Trophoblast cell (in vitro differentiated cells and primary cell): ENCODE data around the gene DOCK11. TPM values are rescaled to one million over a fixed set of nuclear protein-coding genes. Genes with fewer than 3 reads are reported as not detected.
A peak's percentile ranks its signal among the peaks of the same experiment; 100 is the strongest.

Source experiments
- DNase-seq, 2 donors: peaks; one replicate each; pipeline ENCODE4 v3.0.0-alpha.2; 2016
- H2AFZ ChIP-seq: 2 replicates; pipeline ENCODE4 v1.6.1; 2013; ENCODE audit warnings: low read length, moderate library complexity, mild to moderate bottlenecking; ENCODE audit not compliant: insufficient read depth, poor library complexity
- H2AK5ac ChIP-seq: 2 replicates; pipeline ENCODE4 v1.6.1; 2013; ENCODE audit warnings: mild to moderate bottlenecking, low read length
- H2BK120ac ChIP-seq: 2 replicates; pipeline ENCODE4 v1.6.1; 2013; ENCODE audit warnings: low read length, mild to moderate bottlenecking, moderate library complexity; ENCODE audit not compliant: insufficient read depth, poor library complexity
- H2BK12ac ChIP-seq: 2 replicates; pipeline ENCODE4 v1.6.1; 2013; ENCODE audit warnings: mild to moderate bottlenecking, low read length, moderate library complexity
- H2BK5ac ChIP-seq: 2 replicates; pipeline ENCODE4 v1.6.1; 2013; ENCODE audit warnings: low read length, low read depth, moderate library complexity, mild to moderate bottlenecking; ENCODE audit not compliant: poor library complexity
- H3K14ac ChIP-seq: 2 replicates; pipeline ENCODE4 v1.6.1; 2013; ENCODE audit warnings: mild to moderate bottlenecking, low read length
- H3K18ac ChIP-seq: 2 replicates; pipeline ENCODE4 v1.6.1; 2013; ENCODE audit warnings: mild to moderate bottlenecking, low read length
- H3K23ac ChIP-seq: 2 replicates; pipeline ENCODE4 v1.6.1; 2013; ENCODE audit warnings: low read length
- H3K27ac ChIP-seq: 2 replicates; pipeline ENCODE4 v1.5.1; 2013; ENCODE audit warnings: low read depth, mild to moderate bottlenecking, inconsistent platforms, low read length, moderate library complexity
- H3K27me3 ChIP-seq: 2 replicates; pipeline ENCODE4 v1.6.1; 2013; ENCODE audit warnings: inconsistent platforms, mild to moderate bottlenecking, low read length, moderate library complexity; ENCODE audit not compliant: insufficient read depth
- H3K36me3 ChIP-seq, 2 experiments: 1 replicate in 1 of 2; 2 replicates in 1 of 2; pipeline ENCODE4 v1.6.1; 2013; ENCODE audit warnings: low read length in 2 of 2, mild to moderate bottlenecking in 2 of 2, moderate library complexity in 1 of 2; ENCODE audit not compliant: insufficient read depth in 2 of 2, control insufficient read depth in 1 of 2
- H3K4ac ChIP-seq: 2 replicates; pipeline ENCODE4 v1.6.1; 2013; ENCODE audit warnings: low read depth, mild to moderate bottlenecking, low read length, moderate library complexity
- H3K4me1 ChIP-seq, 2 experiments: 1 replicate in 1 of 2; 2 replicates in 1 of 2; pipeline ENCODE4 v1.6.1; 2013; ENCODE audit warnings: low read length in 2 of 2, mild to moderate bottlenecking in 2 of 2, moderate library complexity in 1 of 2; ENCODE audit not compliant: insufficient read depth in 2 of 2, control insufficient read depth in 1 of 2
- H3K4me2 ChIP-seq: 2 replicates; pipeline ENCODE4 v1.6.1; 2013; ENCODE audit warnings: inconsistent platforms, mild to moderate bottlenecking, low read length, moderate library complexity
- H3K4me3 ChIP-seq: 2 replicates; pipeline ENCODE4 v1.5.1; 2013; ENCODE audit warnings: mild to moderate bottlenecking, low read depth, low read length, inconsistent platforms
- H3K79me1 ChIP-seq: one replicate; pipeline ENCODE4 v1.6.1; 2013; ENCODE audit warnings: low read length
- H3K79me2 ChIP-seq: 2 replicates; pipeline ENCODE4 v1.6.1; 2013; ENCODE audit warnings: low read length, mild to moderate bottlenecking; ENCODE audit not compliant: control insufficient read depth, insufficient read depth, poor library complexity
- H3K9ac ChIP-seq: 2 replicates; pipeline ENCODE4 v1.6.1; 2013; ENCODE audit warnings: mild to moderate bottlenecking, low read length
- H3K9me3 ChIP-seq: 2 replicates; pipeline ENCODE4 v1.6.1; 2013; ENCODE audit warnings: low read depth, mild to moderate bottlenecking, control low read depth, inconsistent platforms, low read length; ENCODE audit not compliant: insufficient read depth
- H4K12ac ChIP-seq: 2 replicates; pipeline ENCODE4 v1.6.1; 2013; ENCODE audit warnings: low read depth, mild to moderate bottlenecking, low read length, moderate library complexity
- H4K8ac ChIP-seq: 2 replicates; pipeline ENCODE4 v1.6.1; 2013; ENCODE audit warnings: low read depth, mild to moderate bottlenecking, low read length, moderate library complexity
- H4K91ac ChIP-seq: one replicate; pipeline ENCODE4 v1.6.1; 2013; ENCODE audit warnings: low read depth, mild to moderate bottlenecking, low read length, moderate library complexity
- WGBS: extraction: QIAGEN DNeasy Blood & Tissue Kit; methylation state at CpG from one replicate; pipeline ENCODE4 v1.1.7; 2013; ENCODE audit warnings: missing lambda C conversion rate; ENCODE audit not compliant: insufficient read length, insufficient coverage; ENCODE audit errors: extremely low coverage; 5-methylcytosine and 5-hydroxymethylcytosine counted together
- polyA plus RNA-seq: library from polyadenylated mRNA; stranded (reverse); fragments of 200-250 nt; gene quantifications from 2 replicates; pipeline ENCODE4 v1.2.3, GENCODE V29; 2013

The DOCK11 gene
- polyA plus RNA-seq = 3.1 TPM in 2 replicates

- H3K79me1 ChIP-seq = no peaks in the 10 kb centered on the region
- peak within 1 kb of the TSS; percentile 81 for H3K4me3 ChIP-seq
- no peak within 1 kb of the TSS for H3K23ac ChIP-seq
- H4K91ac ChIP-seq = peak within 1 kb of the TSS; percentile 19
- peaks cover 0 to 6% of the 10 kb centered on the region in 2 experiments for H3K4me1 ChIP-seq
- peak; percentile 60 to 67 for DNase-seq
- peak within 1 kb of the TSS; percentile 52 for H2AFZ ChIP-seq
- H3K27me3 ChIP-seq = peaks cover 6% of the 10 kb centered on the region
- no peak within 1 kb of the TSS for H2BK120ac ChIP-seq
- H4K8ac ChIP-seq = peak within 1 kb of the TSS; percentile 56
- no peak within 1 kb of the TSS for H2AK5ac ChIP-seq
- H2BK5ac ChIP-seq = no peak within 1 kb of the TSS
- peak within 1 kb of the TSS; percentile 47 for H4K12ac ChIP-seq
- H2BK12ac ChIP-seq = no peak within 1 kb of the TSS
- WGBS = no CpG with 5 or more reads among the region's 64 CpGs
- H3K4me2 ChIP-seq = peak within 1 kb of the TSS; percentile 85
- H3K27ac ChIP-seq = no peak within 1 kb of the TSS
- no peaks in the 10 kb centered on the region for H3K36me3 ChIP-seq
- peak within 1 kb of the TSS; percentile 40 for H3K9ac ChIP-seq
- no peak within 1 kb of the TSS for H3K4ac ChIP-seq
- H3K79me2 ChIP-seq = no peaks in the 10 kb centered on the region
- no peaks in the 10 kb centered on the region for H3K9me3 ChIP-seq
- peak within 1 kb of the TSS; percentile 40 for H3K18ac ChIP-seq
- no peak within 1 kb of the TSS for H3K14ac ChIP-seq
These were observed at the start of gene DOCK11 for GRCh38 chrX:118495061-118495921. Gene DOCK11, plus strand, starts transcription at chrX:118495815. Its CDS starts 157 bp downstream, at chrX:118495972.

DNA sequence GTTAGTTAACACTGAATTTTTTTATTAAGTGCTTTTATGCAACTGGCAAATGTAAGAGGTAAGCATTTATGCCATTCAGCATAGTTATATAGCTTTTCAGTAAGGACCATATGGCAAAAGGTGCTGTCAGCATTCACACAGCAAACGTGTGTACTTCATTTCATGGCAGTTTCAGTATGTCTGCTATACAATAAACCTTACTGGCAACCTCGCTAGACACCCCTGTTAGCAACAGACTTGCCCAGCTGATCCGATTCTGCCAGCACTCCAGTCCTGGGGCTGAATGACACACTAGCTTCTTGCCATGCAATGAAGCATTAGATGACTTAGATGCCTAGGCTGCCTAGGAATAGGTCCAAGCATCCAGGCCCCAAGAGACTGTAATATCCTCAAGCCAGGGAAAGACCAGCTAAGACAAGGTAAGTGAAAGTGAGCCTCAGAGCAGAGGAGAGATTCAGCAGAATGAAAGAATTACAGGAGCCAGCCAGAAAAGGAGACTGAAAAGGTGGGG is 47.3 kb upstream of the DOCK11 start:
- Histone ChIP-seq H3K14ac (no peak overlapping the region), H3K9me3 (no peaks in the 10 kb centered on the region), H3K23ac (no peak overlapping the region), H2BK5ac (no peak overlapping the region), H3K4me1 (no peaks in the 10 kb centered on the region), H3K79me2 (no peaks in the 10 kb centered on the region), H3K4ac (no peak overlapping the region), H4K12ac (no peak overlapping the region), H3K9ac (no peak overlapping the region), H3K4me3 (no peak overlapping the region), H2AK5ac (no peak overlapping the region), H3K36me3 (peaks cover 4% of the 10 kb centered on the region in 2 experiments), H4K91ac (no peak overlapping the region), H3K27ac (no peak overlapping the region), H2BK120ac (no peak overlapping the region), H3K4me2 (no peak overlapping the region), H3K27me3 (no peaks in the 10 kb centered on the region), H2AFZ (no peak overlapping the region), H4K8ac (no peak overlapping the region), H3K79me1 (no peaks in the 10 kb centered on the region), H2BK12ac (no peak overlapping the region), H3K18ac (no peak overlapping the region)
- WGBS = no CpG with 5 or more reads among the region's 3 CpGs
- no peak for DNase-seq

GRCh38 chrX:118455013-118455412 is 40.6 kb upstream of the DOCK11 start:
- no peaks in the 10 kb centered on the region for H3K4me1 ChIP-seq

DNA sequence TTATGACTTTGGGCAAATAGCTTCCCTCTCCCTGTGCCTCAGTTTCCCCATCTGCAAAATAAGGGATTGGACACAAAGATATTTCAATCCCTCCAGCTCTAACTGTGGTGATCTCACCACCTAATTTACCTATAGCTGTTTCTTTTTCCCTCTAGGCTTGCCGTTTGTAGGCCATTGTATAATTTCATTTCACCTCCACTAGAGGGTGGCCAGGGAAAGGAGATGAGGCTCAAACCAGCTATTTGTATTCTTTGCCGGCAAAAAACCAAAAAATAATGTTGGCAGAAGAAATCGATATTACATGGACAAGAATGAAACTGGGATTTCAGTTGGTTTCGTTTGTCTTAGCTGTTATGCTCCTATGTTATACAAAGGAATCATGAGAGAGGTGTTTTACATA is 36.1 kb upstream of the DOCK11 start:
- Histone ChIP-seq H3K14ac (no peak overlapping the region), H3K4me1 (no peaks in the 10 kb centered on the region), H2BK12ac (no peak overlapping the region), H3K9ac (no peak overlapping the region), H3K36me3 (no peaks in the 10 kb centered on the region), H4K91ac (no peak overlapping the region), H2AFZ (no peak overlapping the region), H2BK120ac (no peak overlapping the region), H4K12ac (no peak overlapping the region), H3K4me3 (no peak overlapping the region), H3K27ac (no peak overlapping the region), H3K79me2 (no peaks in the 10 kb centered on the region), H3K27me3 (no peaks in the 10 kb centered on the region), H3K79me1 (no peaks in the 10 kb centered on the region), H4K8ac (no peak overlapping the region), H3K18ac (no peak overlapping the region), H2BK5ac (no peak overlapping the region), H3K4me2 (no peak overlapping the region), H2AK5ac (no peak overlapping the region), H3K23ac (no peak overlapping the region), H3K4ac (no peak overlapping the region), H3K9me3 (no peaks in the 10 kb centered on the region)
- no CpG with 5 or more reads among the region's 4 CpGs for WGBS
- peak in 1 of 2 donors; percentile 56 for DNase-seq

More at GRCh38 chrX:118455013-118455412, 40.6 kb upstream of the DOCK11 start:
- Histone ChIP-seq H3K4me2 (no peak overlapping the region), H3K18ac (no peak overlapping the region), H3K23ac (no peak overlapping the region), H2AK5ac (no peak overlapping the region), H2BK5ac (no peak overlapping the region), H3K79me1 (no peaks in the 10 kb centered on the region), H2BK12ac (no peak overlapping the region), H3K4me3 (no peak overlapping the region), H3K27ac (no peak overlapping the region), H2BK120ac (no peak overlapping the region), H3K36me3 (no peaks in the 10 kb centered on the region), H3K14ac (no peak overlapping the region), H3K9ac (no peak overlapping the region), H2AFZ (no peak overlapping the region), H4K12ac (no peak overlapping the region), H3K9me3 (no peaks in the 10 kb centered on the region), H3K79me2 (no peaks in the 10 kb centered on the region), H4K8ac (no peak overlapping the region), H3K4ac (no peak overlapping the region), H4K91ac (no peak overlapping the region), H3K27me3 (no peaks in the 10 kb centered on the region)
- no peak for DNase-seq
- no CpG with 5 or more reads among the region's 3 CpGs for WGBS
